Stimulated activated naive CD8-positive, alpha-beta T cell treated with anti-CD3 and anti-CD28 coated beads, Interleukin-15, amount 100 ng/mL, for 72 hours (primary cell): ENCODE data around the gene WDR35.

Source experiments
- ATAC-seq: fragments of 150-1000 bp; cut with Tn5 transposase; 2 replicates; pipeline ENCODE4 v1.10.0; 2021; ENCODE audit warnings: mild to moderate bottlenecking, moderate library complexity
- DNase-seq, 2 donors: peaks; one replicate each; pipeline ENCODE4 v3.0.0; 2021 to 2022
- H3K27ac Mint-ChIP-seq, 2 donors: one replicate each; pipeline ENCODE4 v1.8.0; 2022; ENCODE audit warnings: mild to moderate bottlenecking in 2 of 2, mixed read lengths in 2 of 2, moderate library complexity in 2 of 2
- H3K27me3 Mint-ChIP-seq: one replicate; pipeline ENCODE4 v1.8.0; 2022; ENCODE audit warnings: mixed read lengths
- H3K4me1 Mint-ChIP-seq: one replicate; pipeline ENCODE4 v1.8.0; 2022; ENCODE audit warnings: mild to moderate bottlenecking, mixed read lengths
- H3K4me3 Mint-ChIP-seq, 2 donors: one replicate each; pipeline ENCODE4 v1.8.0; 2022; ENCODE audit warnings: mild to moderate bottlenecking in 2 of 2, mixed read lengths in 2 of 2, moderate library complexity in 1 of 2
- H3K9me3 Mint-ChIP-seq, 2 donors: one replicate each; pipeline ENCODE4 v1.8.0; 2022; ENCODE audit warnings: mixed read lengths in 2 of 2

Gene WDR35

GRCh38 chr2:19982268-19982667, 7.6 kb downstream of the WDR35 start:
- H3K27me3 Mint-ChIP-seq: no peaks in the 10 kb centered on the region
- H3K4me3 Mint-ChIP-seq: no peak overlapping the region
- DNase-seq: no peak
- peaks cover 6% of the 10 kb centered on the region for H3K4me1 Mint-ChIP-seq
- no peak overlapping the region for H3K27ac Mint-ChIP-seq
- no peaks in the 10 kb centered on the region for H3K9me3 Mint-ChIP-seq
- no peak for ATAC-seq

GRCh38 chr2:19979932-19980331, 10.0 kb downstream of the WDR35 start:
- Mint-ChIP-seq H3K27ac (no peak overlapping the region), H3K27me3 (no peaks in the 10 kb centered on the region), H3K9me3 (no peaks in the 10 kb centered on the region), H3K4me3 (no peak overlapping the region), H3K4me1 (peaks cover 6% of the 10 kb centered on the region)
- DNase-seq: no peak
- no peak for ATAC-seq

DNA sequence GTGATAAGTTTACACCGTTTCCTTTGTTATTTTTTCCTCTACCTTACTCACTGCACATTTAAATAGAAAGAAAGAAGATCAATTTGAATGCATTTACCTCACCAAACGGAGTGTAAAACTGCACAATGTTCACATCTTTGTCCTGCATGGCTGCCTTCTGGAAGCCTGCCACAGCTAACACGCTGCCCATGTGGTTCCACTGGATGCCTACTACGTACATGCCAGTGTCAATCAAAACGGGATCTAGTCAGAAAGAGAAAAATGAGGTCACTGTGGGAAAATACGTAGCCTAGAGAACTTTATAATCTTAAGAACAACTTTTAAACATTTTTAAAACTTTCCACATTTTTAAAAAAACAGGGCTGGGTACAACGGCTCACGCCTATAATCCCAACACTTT, 16.4 kb downstream of the WDR35 start:
- DNase-seq (no peak), ATAC-seq (no peak)
- H3K27me3 Mint-ChIP-seq: no peaks in the 10 kb centered on the region
- H3K4me3 Mint-ChIP-seq: no peak overlapping the region
- H3K27ac Mint-ChIP-seq: no peak overlapping the region
- H3K9me3 Mint-ChIP-seq: no peaks in the 10 kb centered on the region
- H3K4me1 Mint-ChIP-seq: peaks cover 10% of the 10 kb centered on the region

DNA sequence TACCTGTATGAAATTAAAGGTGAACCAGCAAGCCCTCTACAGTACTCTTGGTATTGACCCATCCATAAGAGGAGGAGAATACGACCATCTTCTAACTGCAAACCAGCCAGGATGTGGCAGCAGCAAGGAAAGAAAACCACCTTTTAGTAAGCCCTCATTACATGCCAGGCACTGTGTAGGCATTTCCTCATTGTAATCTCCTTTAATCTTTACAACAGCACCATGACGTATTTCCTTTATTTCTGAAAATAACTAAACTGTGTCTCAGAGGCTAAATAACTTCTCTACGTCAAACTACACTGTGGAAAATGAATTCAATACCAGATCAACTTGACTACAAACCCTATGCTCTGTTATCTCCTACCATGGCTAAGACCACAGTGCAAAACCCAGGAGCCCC, 18.2 kb downstream of the WDR35 start:
- ATAC-seq (peak; percentile 85), DNase-seq (no peak)
- no peaks in the 10 kb centered on the region for H3K9me3 Mint-ChIP-seq
- H3K4me1 Mint-ChIP-seq: peaks cover 10% of the 10 kb centered on the region
- no peaks in the 10 kb centered on the region for H3K27me3 Mint-ChIP-seq
- H3K4me3 Mint-ChIP-seq: no peak overlapping the region
- peak overlapping the region in 1 of 2 donors; percentile 58 for H3K27ac Mint-ChIP-seq

- Mint-ChIP-seq H3K9me3 (no peaks in the 10 kb centered on the region), H3K27ac (no peak overlapping the region), H3K4me1 (no peaks in the 10 kb centered on the region), H3K4me3 (no peak overlapping the region), H3K27me3 (no peaks in the 10 kb centered on the region)
- DNase-seq: no peak
- no peak for ATAC-seq
Measured at GRCh38 chr2:19963386-19963785, 26.5 kb downstream of the WDR35 start.

- H3K4me1 Mint-ChIP-seq: no peaks in the 10 kb centered on the region
- ATAC-seq (peak; percentile 82), DNase-seq (peak; percentile 25 to 46)
- no peaks in the 10 kb centered on the region for H3K9me3 Mint-ChIP-seq
- H3K27ac Mint-ChIP-seq: no peak overlapping the region
- no peaks in the 10 kb centered on the region for H3K27me3 Mint-ChIP-seq
- no peak overlapping the region for H3K4me3 Mint-ChIP-seq
Measured at GRCh38 chr2:19955544-19956422, 34.1 kb downstream of the WDR35 start.

DNA sequence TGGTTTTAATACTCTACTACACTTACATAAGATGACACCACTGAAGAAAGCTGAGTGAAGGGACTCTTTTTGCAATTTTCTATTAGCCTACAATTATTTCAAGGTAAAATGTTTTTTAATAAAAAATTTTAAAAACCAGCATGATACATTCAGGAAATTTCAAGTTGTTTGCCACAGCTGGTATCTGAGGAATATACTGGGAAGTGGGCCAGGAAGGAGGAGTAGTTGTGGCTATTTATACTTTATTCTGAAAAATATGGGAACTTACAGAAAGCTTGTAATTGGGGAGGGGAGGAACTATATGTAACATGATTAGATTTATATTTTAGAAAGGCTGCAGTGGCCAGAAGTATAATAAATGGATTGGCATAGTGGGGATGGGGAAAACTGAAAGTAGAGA, 40.8 kb downstream of the WDR35 start:
- Mint-ChIP-seq H3K4me3 (no peak overlapping the region), H3K4me1 (no peaks in the 10 kb centered on the region), H3K27me3 (no peaks in the 10 kb centered on the region), H3K27ac (no peak overlapping the region), H3K9me3 (no peaks in the 10 kb centered on the region)
- ATAC-seq (no peak), DNase-seq (no peak)

- Mint-ChIP-seq H3K27ac (no peak overlapping the region), H3K27me3 (no peaks in the 10 kb centered on the region), H3K4me1 (no peaks in the 10 kb centered on the region), H3K4me3 (no peak overlapping the region), H3K9me3 (no peaks in the 10 kb centered on the region)
- ATAC-seq (no peak), DNase-seq (no peak)
Measured at GRCh38 chr2:19947184-19947940, 42.5 kb downstream of the WDR35 start.

DNA sequence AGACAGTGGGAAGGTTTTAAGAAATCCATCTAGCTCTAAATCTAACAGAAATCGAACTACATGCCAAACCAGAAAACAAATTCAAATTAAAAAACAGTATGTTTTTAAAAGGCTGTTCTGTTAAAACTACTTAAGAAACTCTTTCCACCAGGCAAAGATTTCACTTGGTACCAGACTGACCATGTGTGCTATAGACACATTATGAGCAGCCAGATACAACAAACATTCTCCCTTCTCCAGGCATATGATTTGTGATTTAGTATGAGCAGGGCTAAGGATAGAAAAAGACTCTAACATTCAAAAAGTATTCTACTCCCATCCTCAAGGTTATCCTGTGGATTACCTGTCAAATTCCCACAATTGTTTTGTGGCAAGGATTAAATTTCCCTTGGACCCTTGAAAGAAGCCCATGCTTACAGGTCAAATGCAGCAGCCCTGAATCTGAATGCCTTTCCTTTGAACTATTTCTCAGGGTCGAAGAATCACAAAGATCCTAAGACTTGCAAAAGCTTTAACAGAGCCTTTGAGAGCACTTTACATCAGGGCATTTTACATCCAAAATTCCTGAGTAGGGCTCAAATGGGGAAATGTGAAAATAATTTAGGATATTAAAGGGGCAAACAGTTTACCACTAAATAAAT, 45.6 kb downstream of the WDR35 start:
- no peaks in the 10 kb centered on the region for H3K9me3 Mint-ChIP-seq
- no peak overlapping the region for H3K27ac Mint-ChIP-seq
- DNase-seq (no peak), ATAC-seq (no peak)
- H3K27me3 Mint-ChIP-seq: no peaks in the 10 kb centered on the region
- H3K4me3 Mint-ChIP-seq: no peak overlapping the region
- no peaks in the 10 kb centered on the region for H3K4me1 Mint-ChIP-seq

DNA sequence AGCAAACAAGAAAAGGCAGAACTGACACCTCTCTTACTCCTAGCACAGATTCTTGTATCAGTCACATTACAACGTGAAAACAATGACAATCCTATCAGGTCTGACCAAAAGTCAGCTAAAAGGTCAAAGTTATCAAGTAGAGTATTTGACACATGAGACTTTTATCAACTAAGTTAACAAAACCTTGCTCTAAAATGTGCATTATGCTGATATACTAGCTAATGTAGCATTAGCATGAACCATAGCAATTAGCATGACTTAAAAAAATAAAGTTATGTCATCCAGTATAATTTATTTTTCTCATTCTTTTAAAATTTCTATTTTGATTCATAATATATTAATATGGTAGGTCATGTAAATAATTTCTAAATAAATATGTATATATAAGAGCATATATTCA, 46.7 kb downstream of the WDR35 start:
- no peak for ATAC-seq

GRCh38 chr2:19942199-19942598, 47.7 kb downstream of the WDR35 start:
- Mint-ChIP-seq H3K27ac (no peak overlapping the region), H3K9me3 (no peaks in the 10 kb centered on the region), H3K4me1 (no peaks in the 10 kb centered on the region), H3K4me3 (no peak overlapping the region), H3K27me3 (no peaks in the 10 kb centered on the region)
- DNase-seq (no peak), ATAC-seq (no peak)

More for the DNA sequence above, 46.7 kb downstream of the WDR35 start:
- no peak for DNase-seq
- H3K4me3 Mint-ChIP-seq: no peak overlapping the region
- no peaks in the 10 kb centered on the region for H3K9me3 Mint-ChIP-seq
- no peaks in the 10 kb centered on the region for H3K27me3 Mint-ChIP-seq
- no peaks in the 10 kb centered on the region for H3K4me1 Mint-ChIP-seq
- no peak overlapping the region for H3K27ac Mint-ChIP-seq

GRCh38 chr2:19937004-19937403, 52.9 kb downstream of the WDR35 start:
- DNase-seq (no peak), ATAC-seq (no peak)
- Mint-ChIP-seq H3K27ac (no peak overlapping the region), H3K4me1 (no peaks in the 10 kb centered on the region), H3K9me3 (no peaks in the 10 kb centered on the region), H3K4me3 (no peak overlapping the region), H3K27me3 (no peaks in the 10 kb centered on the region)

- no peak overlapping the region for H3K27ac Mint-ChIP-seq
- H3K4me3 Mint-ChIP-seq: no peak overlapping the region
- DNase-seq (no peak), ATAC-seq (no peak)
- H3K27me3 Mint-ChIP-seq: no peaks in the 10 kb centered on the region
- no peaks in the 10 kb centered on the region for H3K4me1 Mint-ChIP-seq
- no peaks in the 10 kb centered on the region for H3K9me3 Mint-ChIP-seq
Measured at GRCh38 chr2:19936203-19936602, 53.7 kb downstream of the WDR35 start.

GRCh38 chr2:19933351-19933981, 56.4 kb downstream of the WDR35 start:
- H3K27me3 Mint-ChIP-seq: no peaks in the 10 kb centered on the region
- no peak overlapping the region for H3K4me3 Mint-ChIP-seq
- H3K9me3 Mint-ChIP-seq: peaks cover 0 to 1% of the 10 kb centered on the region in 2 donors
- DNase-seq (no peak), ATAC-seq (no peak)
- no peak overlapping the region for H3K27ac Mint-ChIP-seq
- no peaks in the 10 kb centered on the region for H3K4me1 Mint-ChIP-seq

DNA sequence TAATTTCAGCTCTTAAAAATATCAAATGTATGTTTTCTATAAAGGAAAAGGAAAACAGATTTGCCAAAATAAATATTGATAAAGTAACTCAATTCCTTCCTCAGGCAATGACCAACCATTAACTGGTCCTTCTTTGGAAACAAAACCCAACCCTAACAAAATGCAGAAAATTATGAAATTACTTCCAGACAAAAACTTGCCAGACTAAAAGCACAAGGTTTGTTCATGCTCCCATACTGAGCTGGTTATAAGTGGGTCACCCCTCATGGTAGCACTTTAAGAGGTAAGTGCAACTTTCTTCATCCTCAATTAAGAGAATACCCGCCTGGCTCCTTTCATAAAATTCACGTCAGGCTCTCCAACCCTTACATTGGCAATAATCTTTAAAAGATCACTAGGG, 57.0 kb downstream of the WDR35 start:
- peaks cover 0 to 4% of the 10 kb centered on the region in 2 donors for H3K9me3 Mint-ChIP-seq
- no peak for DNase-seq
- no peak for ATAC-seq
- no peaks in the 10 kb centered on the region for H3K27me3 Mint-ChIP-seq
- no peak overlapping the region for H3K4me3 Mint-ChIP-seq
- no peaks in the 10 kb centered on the region for H3K4me1 Mint-ChIP-seq
- no peak overlapping the region for H3K27ac Mint-ChIP-seq
